HUES6 (cell line): Measurements from ENCODE around the gene SLC6A13.
"Not testable (repeated sequence)": the region's sequence is repeated elsewhere in the genome, so short reads cannot be mapped to it uniquely, and the experiment has no call there.

Experiments
- H3K27ac ChIP-seq: 2 replicates; pipeline ENCODE4 v1.7.0; 2013; ENCODE audit warnings: low read depth, mild to moderate bottlenecking, low read length, inconsistent platforms
- H3K27me3 ChIP-seq: 2 replicates; pipeline ENCODE4 v1.6.1; 2013; ENCODE audit warnings: low read length; ENCODE audit not compliant: control insufficient read depth, insufficient read depth
- H3K36me3 ChIP-seq: 2 replicates; pipeline ENCODE4 v1.6.1; 2013; ENCODE audit warnings: low read length; ENCODE audit not compliant: control insufficient read depth, insufficient read depth
- H3K4me1 ChIP-seq: 2 replicates; pipeline ENCODE4 v1.6.1; 2013; ENCODE audit warnings: low read length; ENCODE audit not compliant: control insufficient read depth, insufficient read depth
- H3K4me3 ChIP-seq: 2 replicates; pipeline ENCODE4 v1.5.1; 2013; ENCODE audit warnings: low read depth, low read length
- H3K9ac ChIP-seq: one replicate; pipeline ENCODE4 v1.6.1; 2013; ENCODE audit warnings: mild to moderate bottlenecking, low read length
- H3K9me3 ChIP-seq: 2 replicates; pipeline ENCODE4 v1.6.1; 2013; ENCODE audit warnings: low read depth, low read length; ENCODE audit not compliant: control insufficient read depth, insufficient read depth

Gene SLC6A13

DNA sequence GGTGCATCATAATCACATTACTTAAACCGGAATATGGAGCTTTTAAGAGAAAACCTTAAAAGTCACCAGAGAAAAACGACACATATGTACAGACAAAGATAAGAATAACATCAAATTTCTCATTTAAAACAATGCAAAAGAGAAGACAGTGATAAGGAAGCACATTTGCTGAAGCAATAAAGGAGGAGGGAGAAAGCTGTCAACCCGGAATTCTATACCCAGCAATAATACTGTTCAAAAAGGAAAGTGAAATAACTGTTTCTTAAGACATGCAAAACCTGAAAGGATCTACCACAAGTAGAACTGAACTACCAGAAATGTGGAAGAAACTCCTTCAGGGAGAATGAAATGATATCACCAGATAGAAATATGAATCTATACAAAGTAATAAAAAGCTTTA lies 15.4 kb downstream of the SLC6A13 start:
- no peak overlapping the region for H3K27ac ChIP-seq
- H3K36me3 ChIP-seq = no peaks in the 10 kb centered on the region
- no peaks in the 10 kb centered on the region for H3K27me3 ChIP-seq
- H3K9me3 ChIP-seq = 0 out of 2 replicates have a peak, but pooled peaks cover 6% of the 10 kb centered on the region
- H3K4me1 ChIP-seq = no peaks in the 10 kb centered on the region
- H3K4me3 ChIP-seq = no peak overlapping the region
- no peak overlapping the region for H3K9ac ChIP-seq

GRCh38 chr12:243381-243780 lies 19.3 kb downstream of the SLC6A13 start:
- Histone ChIP-seq H3K9ac (no peak overlapping the region), H3K9me3 (peaks cover 11% of the 10 kb centered on the region; the same call in 1 of the 2 replicates), H3K36me3 (no peaks in the 10 kb centered on the region), H3K4me3 (no peak overlapping the region), H3K27ac (no peak overlapping the region), H3K4me1 (no peaks in the 10 kb centered on the region), H3K27me3 (no peaks in the 10 kb centered on the region)

- Histone ChIP-seq H3K36me3 (no peaks in the 10 kb centered on the region), H3K4me3 (no peak overlapping the region), H3K27me3 (no peaks in the 10 kb centered on the region), H3K9me3 (peaks cover 12% of the 10 kb centered on the region), H3K4me1 (no peaks in the 10 kb centered on the region), H3K27ac (no peak overlapping the region), H3K9ac (no peak overlapping the region)
Observed at GRCh38 chr12:242496-242895, 20.1 kb downstream of the SLC6A13 start.

DNA sequence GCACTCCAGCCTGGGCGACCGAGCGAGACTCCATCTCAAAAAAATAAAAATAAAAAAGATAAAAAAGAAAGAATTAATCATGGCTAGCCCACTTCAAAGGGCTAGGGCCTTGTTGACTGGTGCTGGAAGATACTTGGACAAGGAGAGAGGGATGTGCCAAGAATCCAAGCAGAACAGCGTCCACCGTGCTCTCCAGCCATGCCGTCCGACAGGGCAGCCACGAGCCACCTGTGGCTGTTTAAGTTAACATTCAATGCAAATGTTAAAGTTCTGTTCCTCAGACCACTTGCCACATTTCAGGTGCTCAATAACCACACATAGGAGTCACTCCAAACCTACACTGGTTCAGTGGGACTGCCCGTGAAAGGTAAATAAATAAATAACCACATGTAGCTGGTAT lies 21.4 kb downstream of the SLC6A13 start:
- no peak overlapping the region for H3K27ac ChIP-seq
- no peaks in the 10 kb centered on the region for H3K4me1 ChIP-seq
- no peaks in the 10 kb centered on the region for H3K36me3 ChIP-seq
- H3K9me3 ChIP-seq = peaks cover 24% of the 10 kb centered on the region
- H3K27me3 ChIP-seq = no peaks in the 10 kb centered on the region
- H3K9ac ChIP-seq = no peak overlapping the region
- H3K4me3 ChIP-seq = no peak overlapping the region

GRCh38 chr12:240566-240965 lies 22.1 kb downstream of the SLC6A13 start:
- H3K4me3 ChIP-seq = no peak overlapping the region
- H3K9ac ChIP-seq = no peak overlapping the region
- no peaks in the 10 kb centered on the region for H3K27me3 ChIP-seq
- peaks cover 25% of the 10 kb centered on the region for H3K9me3 ChIP-seq
- H3K4me1 ChIP-seq = no peaks in the 10 kb centered on the region
- no peak overlapping the region for H3K27ac ChIP-seq
- H3K36me3 ChIP-seq = no peaks in the 10 kb centered on the region

- H3K9ac ChIP-seq = no peak overlapping the region
- no peak overlapping the region for H3K4me3 ChIP-seq
- no peaks in the 10 kb centered on the region for H3K4me1 ChIP-seq
- no peaks in the 10 kb centered on the region for H3K36me3 ChIP-seq
- no peak overlapping the region for H3K27ac ChIP-seq
- peaks cover 34% of the 10 kb centered on the region for H3K9me3 ChIP-seq
- H3K27me3 ChIP-seq = no peaks in the 10 kb centered on the region
Observed at GRCh38 chr12:238736-239398, 23.8 kb downstream of the SLC6A13 start.

GRCh38 chr12:238116-238515 lies 24.5 kb downstream of the SLC6A13 start:
- Histone ChIP-seq H3K9ac (no peak overlapping the region), H3K9me3 (peaks cover 35% of the 10 kb centered on the region), H3K4me3 (no peak overlapping the region), H3K36me3 (no peaks in the 10 kb centered on the region), H3K27ac (no peak overlapping the region), H3K27me3 (no peaks in the 10 kb centered on the region), H3K4me1 (no peaks in the 10 kb centered on the region)

GRCh38 chr12:237026-237815 lies 25.4 kb downstream of the SLC6A13 start:
- Histone ChIP-seq H3K36me3 (no peaks in the 10 kb centered on the region), H3K4me3 (no peak overlapping the region), H3K27ac (no peak overlapping the region), H3K9me3 (peaks cover 35% of the 10 kb centered on the region), H3K9ac (no peak overlapping the region), H3K4me1 (no peaks in the 10 kb centered on the region), H3K27me3 (no peaks in the 10 kb centered on the region; the same call in 1 of the 2 replicates)

- H3K4me1 ChIP-seq = no peaks in the 10 kb centered on the region
- no peak overlapping the region for H3K4me3 ChIP-seq
- no peak overlapping the region for H3K9ac ChIP-seq
- peaks cover 35% of the 10 kb centered on the region for H3K9me3 ChIP-seq
- no peak overlapping the region for H3K27ac ChIP-seq
- H3K27me3 ChIP-seq = no peaks in the 10 kb centered on the region; the same call in 1 of the 2 replicates
- no peaks in the 10 kb centered on the region for H3K36me3 ChIP-seq
Observed at GRCh38 chr12:236445-236844, 26.2 kb downstream of the SLC6A13 start.

GRCh38 chr12:235967-236366 lies 26.7 kb downstream of the SLC6A13 start:
- not testable (repeated sequence) for H3K9ac ChIP-seq, H3K36me3 ChIP-seq, H3K27me3 ChIP-seq, H3K27ac ChIP-seq, H3K4me3 ChIP-seq, H3K4me1 ChIP-seq
- peaks cover 35% of the 10 kb centered on the region for H3K9me3 ChIP-seq

GRCh38 chr12:234891-235415 lies 27.7 kb downstream of the SLC6A13 start:
- H3K27me3 ChIP-seq = no peaks in the 10 kb centered on the region; the same call in 1 of the 2 replicates
- no peak overlapping the region for H3K9ac ChIP-seq
- H3K4me3 ChIP-seq = no peak overlapping the region
- H3K9me3 ChIP-seq = peaks cover 35% of the 10 kb centered on the region
- H3K27ac ChIP-seq = no peak overlapping the region
- no peaks in the 10 kb centered on the region for H3K36me3 ChIP-seq
- no peaks in the 10 kb centered on the region for H3K4me1 ChIP-seq
